ENCODE data around the gene EPHA3.

The EPHA3 gene

GRCh38 chr3:89353465-89353864, 246.0 kb downstream of the EPHA3 start:
- H3K9ac ChIP-seq (ENCODE audit: low read depth, low read length): no peak overlapping the region
- H3K9me3 ChIP-seq (ENCODE audit: control insufficient read depth, insufficient read depth, low read length): no peaks in the 10 kb centered on the region
- H3K36me3 ChIP-seq (ENCODE audit: insufficient read depth, low read length): no peaks in the 10 kb centered on the region
- no peaks in the 10 kb centered on the region for H3K4me1 ChIP-seq (ENCODE audit: insufficient read depth, low read length)

GRCh38 chr3:89358281-89358680, 250.9 kb downstream of the EPHA3 start:
- H3K9ac ChIP-seq (ENCODE audit: low read depth, low read length): no peak overlapping the region
- no peaks in the 10 kb centered on the region for H3K4me1 ChIP-seq (ENCODE audit: insufficient read depth, low read length)
- no peaks in the 10 kb centered on the region for H3K36me3 ChIP-seq (ENCODE audit: insufficient read depth, low read length)
- H3K9me3 ChIP-seq (ENCODE audit: control insufficient read depth, insufficient read depth, low read length): no peaks in the 10 kb centered on the region

- Histone ChIP-seq H3K4me1 (ENCODE audit: insufficient read depth, low read length) (no peaks in the 10 kb centered on the region), H3K36me3 (ENCODE audit: insufficient read depth, low read length) (no peaks in the 10 kb centered on the region), H3K9ac (ENCODE audit: low read depth, low read length) (no peak overlapping the region), H3K9me3 (ENCODE audit: control insufficient read depth, insufficient read depth, low read length) (no peaks in the 10 kb centered on the region)
Measured at GRCh38 chr3:89360156-89360555, 252.7 kb downstream of the EPHA3 start.

GRCh38 chr3:89362496-89362895, 255.1 kb downstream of the EPHA3 start:
- no peaks in the 10 kb centered on the region for H3K36me3 ChIP-seq (ENCODE audit: insufficient read depth, low read length)
- H3K9ac ChIP-seq (ENCODE audit: low read depth, low read length): no peak overlapping the region
- no peaks in the 10 kb centered on the region; the same call in 1 of the 2 replicates for H3K4me1 ChIP-seq (ENCODE audit: insufficient read depth, low read length)
- no peaks in the 10 kb centered on the region for H3K9me3 ChIP-seq (ENCODE audit: control insufficient read depth, insufficient read depth, low read length)

- no peaks in the 10 kb centered on the region for H3K36me3 ChIP-seq (ENCODE audit: insufficient read depth, low read length)
- H3K9ac ChIP-seq (ENCODE audit: low read depth, low read length): no peak overlapping the region
- H3K4me1 ChIP-seq (ENCODE audit: insufficient read depth, low read length): no peaks in the 10 kb centered on the region; the same call in 1 of the 2 replicates
- no peaks in the 10 kb centered on the region for H3K9me3 ChIP-seq (ENCODE audit: control insufficient read depth, insufficient read depth, low read length)
Measured at GRCh38 chr3:89363171-89363570, 255.8 kb downstream of the EPHA3 start.

GRCh38 chr3:89364314-89364713, 256.9 kb downstream of the EPHA3 start:
- H3K36me3 ChIP-seq (ENCODE audit: insufficient read depth, low read length): no peaks in the 10 kb centered on the region
- H3K9me3 ChIP-seq (ENCODE audit: control insufficient read depth, insufficient read depth, low read length): no peaks in the 10 kb centered on the region
- no peak overlapping the region for H3K9ac ChIP-seq (ENCODE audit: low read depth, low read length)
- H3K4me1 ChIP-seq (ENCODE audit: insufficient read depth, low read length): no peaks in the 10 kb centered on the region; the same call in 1 of the 2 replicates

- H3K9me3 ChIP-seq (ENCODE audit: control insufficient read depth, insufficient read depth, low read length): no peaks in the 10 kb centered on the region
- H3K36me3 ChIP-seq (ENCODE audit: insufficient read depth, low read length): no peaks in the 10 kb centered on the region
- H3K9ac ChIP-seq (ENCODE audit: low read depth, low read length): no peak overlapping the region
- no peaks in the 10 kb centered on the region; the same call in 1 of the 2 replicates for H3K4me1 ChIP-seq (ENCODE audit: insufficient read depth, low read length)
Measured at GRCh38 chr3:89367166-89367565, 259.7 kb downstream of the EPHA3 start.

- Histone ChIP-seq H3K9me3 (ENCODE audit: control insufficient read depth, insufficient read depth, low read length) (no peaks in the 10 kb centered on the region), H3K4me1 (ENCODE audit: insufficient read depth, low read length) (no peaks in the 10 kb centered on the region; the same call in 1 of the 2 replicates), H3K36me3 (ENCODE audit: insufficient read depth, low read length) (no peaks in the 10 kb centered on the region), H3K9ac (ENCODE audit: low read depth, low read length) (no peak overlapping the region)
Measured at GRCh38 chr3:89368846-89369245, 261.4 kb downstream of the EPHA3 start.

GRCh38 chr3:89372456-89372855, 265.0 kb downstream of the EPHA3 start:
- Histone ChIP-seq H3K4me1 (ENCODE audit: insufficient read depth, low read length) (no peaks in the 10 kb centered on the region; the same call in 1 of the 2 replicates), H3K36me3 (ENCODE audit: insufficient read depth, low read length) (no peaks in the 10 kb centered on the region), H3K9me3 (ENCODE audit: control insufficient read depth, insufficient read depth, low read length) (no peaks in the 10 kb centered on the region), H3K9ac (ENCODE audit: low read depth, low read length) (no peak overlapping the region)

GRCh38 chr3:89373434-89373833, 266.0 kb downstream of the EPHA3 start:
- H3K9me3 ChIP-seq (ENCODE audit: control insufficient read depth, insufficient read depth, low read length): no peaks in the 10 kb centered on the region
- no peaks in the 10 kb centered on the region for H3K36me3 ChIP-seq (ENCODE audit: insufficient read depth, low read length)
- no peak overlapping the region for H3K9ac ChIP-seq (ENCODE audit: low read depth, low read length)
- H3K4me1 ChIP-seq (ENCODE audit: insufficient read depth, low read length): no peaks in the 10 kb centered on the region

GRCh38 chr3:89375451-89375850, 268.0 kb downstream of the EPHA3 start:
- Histone ChIP-seq H3K4me1 (ENCODE audit: insufficient read depth, low read length) (peaks cover 7% of the 10 kb centered on the region; the same call in 1 of the 2 replicates), H3K9ac (ENCODE audit: low read depth, low read length) (no peak overlapping the region), H3K9me3 (ENCODE audit: control insufficient read depth, insufficient read depth, low read length) (no peaks in the 10 kb centered on the region), H3K36me3 (ENCODE audit: insufficient read depth, low read length) (no peaks in the 10 kb centered on the region)

- H3K36me3 ChIP-seq (ENCODE audit: insufficient read depth, low read length): no peaks in the 10 kb centered on the region
Measured at GRCh38 chr3:89380016-89380415, 272.6 kb downstream of the EPHA3 start.

GRCh38 chr3:89392991-89393390, 285.6 kb downstream of the EPHA3 start:
- Histone ChIP-seq H3K36me3 (ENCODE audit: insufficient read depth, low read length) (no peaks in the 10 kb centered on the region), H3K9ac (ENCODE audit: low read depth, low read length) (no peak overlapping the region), H3K4me1 (ENCODE audit: insufficient read depth, low read length) (no peaks in the 10 kb centered on the region), H3K9me3 (ENCODE audit: control insufficient read depth, insufficient read depth, low read length) (no peaks in the 10 kb centered on the region)

More at GRCh38 chr3:89380016-89380415, 272.6 kb downstream of the EPHA3 start:
- no peaks in the 10 kb centered on the region for H3K9me3 ChIP-seq (ENCODE audit: control insufficient read depth, insufficient read depth, low read length)
- H3K4me1 ChIP-seq (ENCODE audit: insufficient read depth, low read length): peaks cover 7% of the 10 kb centered on the region; the same call in 1 of the 2 replicates
- H3K9ac ChIP-seq (ENCODE audit: low read depth, low read length): no peak overlapping the region

GRCh38 chr3:89395456-89395855, 288.0 kb downstream of the EPHA3 start:
- H3K4me1 ChIP-seq (ENCODE audit: insufficient read depth, low read length): no peaks in the 10 kb centered on the region
- H3K9ac ChIP-seq (ENCODE audit: low read depth, low read length): no peak overlapping the region
- no peaks in the 10 kb centered on the region for H3K9me3 ChIP-seq (ENCODE audit: control insufficient read depth, insufficient read depth, low read length)
- no peaks in the 10 kb centered on the region for H3K36me3 ChIP-seq (ENCODE audit: insufficient read depth, low read length)

- H3K36me3 ChIP-seq (ENCODE audit: insufficient read depth, low read length): no peaks in the 10 kb centered on the region
- no peak overlapping the region for H3K9ac ChIP-seq (ENCODE audit: low read depth, low read length)
- H3K4me1 ChIP-seq (ENCODE audit: insufficient read depth, low read length): no peaks in the 10 kb centered on the region
- H3K9me3 ChIP-seq (ENCODE audit: control insufficient read depth, insufficient read depth, low read length): no peaks in the 10 kb centered on the region
Measured at GRCh38 chr3:89395996-89396395, 288.6 kb downstream of the EPHA3 start.

GRCh38 chr3:89402051-89402450, 294.6 kb downstream of the EPHA3 start:
- Histone ChIP-seq H3K9ac (ENCODE audit: low read depth, low read length) (no peak overlapping the region), H3K4me1 (ENCODE audit: insufficient read depth, low read length) (peaks cover 4% of the 10 kb centered on the region; the same call in 1 of the 2 replicates), H3K36me3 (ENCODE audit: insufficient read depth, low read length) (no peaks in the 10 kb centered on the region), H3K9me3 (ENCODE audit: control insufficient read depth, insufficient read depth, low read length) (no peaks in the 10 kb centered on the region)

Data from ES-I3 (cell line).